Measurements from ENCODE around the gene ABI3BP.

Gene ABI3BP

GRCh38 chr3:100833483-100833882 lies 159.7 kb downstream of the ABI3BP start:
- DNase-seq (ENCODE audit: low read depth in 2 of 2): no peak

DNA sequence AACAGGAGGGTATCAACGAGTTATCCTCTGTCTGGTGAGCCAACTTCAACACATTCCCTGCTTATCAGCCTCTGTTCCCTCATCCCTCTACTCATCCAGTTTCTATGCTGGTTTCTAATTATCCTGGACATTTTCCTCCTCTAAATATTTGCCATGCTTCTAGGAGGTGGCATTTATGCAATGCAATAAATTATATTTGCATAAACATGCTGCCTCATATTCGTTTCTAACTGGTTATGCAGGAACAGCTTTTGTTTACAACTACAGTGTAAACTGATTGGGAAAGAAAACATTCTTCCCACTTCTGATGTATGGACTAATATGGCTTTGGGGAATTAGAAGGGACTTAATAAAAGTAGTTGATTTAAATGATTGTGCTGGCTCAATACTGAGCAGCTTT lies 161.6 kb downstream of the ABI3BP start:
- DNase-seq (ENCODE audit: low read depth in 2 of 2): no peak

GRCh38 chr3:100830931-100831330 lies 162.3 kb downstream of the ABI3BP start:
- DNase-seq (ENCODE audit: low read depth in 2 of 2): no peak

DNA sequence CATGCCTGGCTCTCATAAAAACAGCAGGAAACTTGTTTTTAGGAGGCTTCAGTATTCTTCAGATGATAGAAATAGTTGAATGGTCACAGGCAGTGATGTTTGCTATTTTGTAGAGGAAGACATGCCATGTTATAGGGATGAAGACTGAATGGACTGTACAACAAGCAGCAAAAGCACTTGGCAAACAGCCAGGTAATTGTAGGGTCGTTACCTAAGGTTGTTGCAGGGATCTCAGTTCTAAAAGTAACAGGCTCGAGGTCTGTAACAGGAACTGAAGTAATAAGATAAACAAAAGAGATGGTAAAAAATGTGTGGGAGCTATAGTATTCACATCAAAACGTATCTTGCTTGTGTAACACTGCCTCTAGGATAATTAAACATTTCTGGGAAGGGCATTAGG lies 167.6 kb downstream of the ABI3BP start:
- no peak for DNase-seq (ENCODE audit: low read depth in 2 of 2)

DNA sequence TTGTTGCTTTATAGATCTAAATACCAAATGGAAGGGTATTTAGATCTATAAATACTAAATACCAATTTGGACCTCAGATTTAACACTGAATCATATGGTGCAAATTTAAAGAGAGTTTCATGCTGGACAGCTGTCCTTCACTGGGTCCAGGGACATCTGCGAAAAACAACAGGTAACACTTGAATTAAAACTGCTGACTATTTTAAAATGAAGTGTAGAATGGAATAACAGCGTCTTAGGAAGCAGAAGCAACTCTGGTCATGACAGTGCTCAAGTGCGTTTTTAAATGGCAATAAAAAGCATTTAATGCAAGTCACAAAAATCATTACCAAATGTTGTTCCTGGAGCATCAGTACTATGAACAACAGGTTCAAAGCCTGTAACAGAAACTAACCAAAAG lies 177.6 kb downstream of the ABI3BP start:
- no peak for DNase-seq (ENCODE audit: low read depth in 2 of 2)

GRCh38 chr3:100813828-100814227 lies 179.4 kb downstream of the ABI3BP start:
- DNase-seq (ENCODE audit: low read depth in 2 of 2): no peak

DNA sequence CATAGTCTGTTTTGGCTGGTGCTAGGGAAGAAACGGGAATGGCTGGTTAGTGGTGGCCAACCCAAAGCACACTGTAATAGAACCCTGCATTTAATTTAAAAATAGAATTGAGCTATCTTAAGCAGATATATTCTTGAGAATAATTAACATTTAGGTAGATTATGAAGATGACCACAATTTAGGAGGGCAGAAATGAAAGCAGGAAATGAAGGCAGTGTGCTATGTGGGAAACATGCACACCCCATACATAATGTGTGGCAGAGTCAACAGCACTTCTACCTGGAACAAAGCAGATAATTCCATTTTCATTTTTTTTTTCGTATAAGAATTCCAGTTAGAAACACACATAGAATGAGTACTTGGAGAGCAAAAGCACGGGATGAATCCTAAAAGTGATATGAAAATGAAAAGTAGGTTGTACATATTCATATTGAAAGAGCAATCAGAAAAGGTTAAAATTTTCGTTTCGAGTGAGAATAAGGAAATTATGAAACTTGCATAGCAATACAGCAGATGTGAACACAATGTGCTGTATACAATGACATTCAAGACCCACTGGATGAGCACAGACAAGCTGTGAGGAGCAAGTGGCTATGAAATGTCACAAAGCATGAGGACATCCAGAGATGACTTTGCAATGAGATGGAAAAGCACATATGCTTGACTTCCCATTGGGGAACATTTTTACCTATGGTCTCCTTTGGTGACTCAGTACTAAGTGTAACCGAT lies 181.3 kb downstream of the ABI3BP start:
- no peak for DNase-seq (ENCODE audit: low read depth in 2 of 2)

DNA sequence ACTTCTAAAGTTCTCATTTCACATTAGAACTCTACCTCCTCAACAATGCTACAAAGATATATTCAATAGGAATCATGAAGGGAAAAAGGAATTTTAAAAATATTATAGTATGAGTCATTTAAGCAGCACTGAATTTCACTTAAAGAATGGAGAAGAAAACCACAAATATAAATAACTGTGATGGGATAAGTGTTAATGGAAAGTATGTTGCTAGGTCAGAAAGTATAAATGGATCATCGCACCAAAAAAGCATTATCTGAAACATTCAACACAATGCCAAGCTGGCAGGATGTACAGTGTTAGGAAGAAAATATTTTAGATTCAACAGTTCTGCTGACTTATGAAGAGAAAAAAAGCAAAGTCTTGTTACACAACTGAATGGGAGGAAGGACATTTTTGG lies 182.6 kb downstream of the ABI3BP start:
- no peak for DNase-seq (ENCODE audit: low read depth in 2 of 2)

- DNase-seq (ENCODE audit: low read depth in 2 of 2): no peak
These were observed 188.6 kb downstream of the ABI3BP start for GRCh38 chr3:100804631-100805030.

DNA sequence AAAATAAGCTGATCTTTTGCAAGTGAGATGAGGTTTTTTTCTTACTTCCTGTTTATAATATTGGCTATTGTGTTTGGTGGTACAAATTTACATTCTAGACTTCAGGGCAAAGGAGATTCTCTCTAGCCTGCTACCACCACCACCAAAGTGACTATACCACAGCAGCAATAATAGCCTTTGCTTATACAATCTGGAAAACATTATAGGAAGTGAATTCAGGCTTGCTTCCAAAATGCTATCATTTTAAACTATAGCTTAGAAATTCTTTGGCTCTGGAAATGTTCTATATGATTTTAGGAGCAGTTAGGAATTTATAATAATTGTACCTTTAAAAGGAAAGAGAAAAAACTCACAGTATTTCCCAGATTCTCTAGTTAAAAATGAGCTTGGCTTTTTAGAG lies 189.5 kb downstream of the ABI3BP start:
- DNase-seq (ENCODE audit: low read depth in 2 of 2): no peak

GRCh38 chr3:100802126-100802525 lies 191.1 kb downstream of the ABI3BP start:
- no peak for DNase-seq (ENCODE audit: low read depth in 2 of 2)

DNA sequence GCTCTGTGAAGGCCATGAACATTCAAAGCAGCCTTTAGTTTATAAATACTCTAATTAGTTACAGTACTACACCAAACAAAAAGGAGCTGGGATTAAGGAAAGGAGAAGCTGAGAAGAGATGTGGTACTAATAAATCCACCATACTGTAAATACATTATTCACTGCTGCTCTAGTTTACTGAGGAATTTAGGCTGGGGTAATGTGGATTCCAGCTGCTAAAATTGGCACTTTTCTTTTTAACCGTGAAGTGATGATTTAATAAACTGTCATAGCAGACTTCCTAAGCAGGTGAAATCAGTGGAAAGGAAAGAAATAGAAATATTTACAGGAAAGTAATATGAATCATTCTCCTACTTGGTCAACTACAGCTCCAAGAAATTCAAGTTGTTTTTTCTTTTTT lies 195.2 kb downstream of the ABI3BP start:
- DNase-seq (ENCODE audit: low read depth in 2 of 2): no peak

DNA sequence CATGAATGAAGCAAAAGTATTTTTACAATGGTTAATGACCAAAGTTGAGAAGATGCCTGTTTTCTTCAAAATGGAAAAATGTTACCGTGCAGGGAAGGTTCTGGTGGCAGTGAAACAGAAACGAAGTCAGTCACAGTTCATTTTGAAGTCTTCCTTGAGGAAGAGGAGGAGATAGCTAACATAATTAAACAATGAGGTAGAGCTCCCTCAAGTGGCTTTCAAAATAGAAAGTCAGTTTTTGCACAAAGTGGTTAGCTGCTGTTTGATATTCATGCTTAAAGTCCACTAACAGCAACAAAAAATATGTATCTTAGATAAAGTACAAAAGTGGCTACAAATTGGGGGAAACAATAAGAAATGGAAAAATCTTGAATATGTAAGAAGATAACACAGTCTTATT lies 196.7 kb downstream of the ABI3BP start:
- DNase-seq (ENCODE audit: low read depth in 2 of 2): no peak

GRCh38 chr3:100789579-100789978 lies 203.6 kb downstream of the ABI3BP start:
- DNase-seq (ENCODE audit: low read depth in 2 of 2): no peak

DNA sequence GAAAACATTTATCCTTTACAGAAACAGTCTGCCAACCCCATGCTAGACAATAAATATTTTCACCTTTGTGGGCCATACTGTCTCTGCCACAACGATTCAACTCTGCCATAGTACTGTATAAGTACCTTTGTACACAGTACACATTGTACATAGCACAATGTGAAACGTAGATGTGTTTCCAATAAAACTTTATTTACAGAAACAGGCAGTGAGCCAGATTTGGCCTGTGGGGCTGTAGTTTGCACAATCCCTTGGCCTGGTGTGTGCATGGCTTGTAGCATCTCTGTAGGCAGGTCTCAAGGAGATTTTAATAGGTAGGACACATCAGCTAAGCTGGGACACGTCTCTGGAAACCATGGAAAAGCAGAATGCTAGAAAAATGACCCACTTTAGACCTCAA lies 209.6 kb downstream of the ABI3BP start:
- DNase-seq (ENCODE audit: low read depth in 2 of 2): no peak

GRCh38 chr3:100782906-100783305 lies 210.3 kb downstream of the ABI3BP start:
- DNase-seq (ENCODE audit: low read depth in 2 of 2): no peak

DNA sequence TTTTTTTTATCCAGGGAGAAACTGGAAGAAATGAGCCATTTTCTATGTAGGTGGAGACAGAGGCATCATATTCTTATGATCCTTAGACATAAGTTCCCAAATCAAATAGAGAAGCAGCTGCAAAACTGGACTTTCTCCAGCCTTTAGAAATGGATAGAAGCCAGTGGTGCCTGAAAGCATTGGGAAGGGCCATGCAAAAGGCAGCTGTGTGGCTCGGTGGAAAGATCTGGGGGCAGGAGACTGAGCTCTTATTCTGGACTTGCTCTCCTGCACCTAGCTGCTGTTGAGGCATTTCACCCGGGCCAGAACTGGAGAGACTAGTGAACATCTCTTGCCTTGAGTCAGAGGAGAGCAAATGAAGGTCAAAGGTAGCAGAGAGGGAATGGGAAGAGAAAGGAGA lies 210.9 kb downstream of the ABI3BP start:
- no peak for DNase-seq (ENCODE audit: low read depth in 2 of 2)

DNA sequence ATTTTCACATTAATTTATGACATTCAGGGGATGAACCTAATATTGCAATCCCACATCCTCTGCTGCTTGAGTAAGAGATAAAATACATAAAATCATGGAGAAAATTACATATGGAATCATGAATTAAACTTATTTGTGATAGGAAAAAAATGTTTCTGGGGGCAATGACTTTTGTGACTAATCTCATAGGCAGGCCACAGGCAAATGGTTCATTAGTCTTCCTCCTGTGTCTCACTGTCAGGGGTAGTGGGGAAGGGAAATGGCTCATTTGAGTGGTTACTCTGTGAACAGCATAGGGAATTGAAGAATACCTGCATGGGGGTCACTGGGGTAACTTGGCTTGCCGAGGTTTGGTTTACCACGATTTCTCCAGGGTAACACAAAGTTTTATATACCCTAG lies 211.9 kb downstream of the ABI3BP start:
- no peak for DNase-seq (ENCODE audit: low read depth in 2 of 2)

- DNase-seq (ENCODE audit: low read depth in 2 of 2): no peak
These were observed 213.1 kb downstream of the ABI3BP start for GRCh38 chr3:100780071-100780622.

GRCh38 chr3:100779480-100779879 lies 213.7 kb downstream of the ABI3BP start:
- DNase-seq (ENCODE audit: low read depth in 2 of 2): no peak

DNA sequence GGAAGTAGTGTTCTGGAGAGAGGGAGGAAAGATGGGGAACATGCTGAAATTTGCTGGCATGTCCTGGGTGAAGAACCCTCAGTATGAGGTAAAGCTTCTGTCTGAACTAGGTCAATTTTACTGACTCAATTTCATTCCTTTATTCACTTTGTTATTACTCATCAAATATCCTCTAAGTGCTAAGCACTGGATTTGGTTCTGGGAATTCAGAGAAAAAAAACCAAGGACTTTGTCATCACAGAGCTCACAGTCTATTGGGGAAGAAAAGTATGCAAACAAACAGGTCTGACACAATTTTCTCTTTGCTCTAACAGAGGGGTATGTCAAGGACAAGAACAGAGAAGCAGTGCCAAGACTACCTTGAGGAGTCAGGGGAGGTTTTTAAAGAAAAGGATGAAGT lies 215.9 kb downstream of the ABI3BP start:
- DNase-seq (ENCODE audit: low read depth in 2 of 2): no peak

DNA sequence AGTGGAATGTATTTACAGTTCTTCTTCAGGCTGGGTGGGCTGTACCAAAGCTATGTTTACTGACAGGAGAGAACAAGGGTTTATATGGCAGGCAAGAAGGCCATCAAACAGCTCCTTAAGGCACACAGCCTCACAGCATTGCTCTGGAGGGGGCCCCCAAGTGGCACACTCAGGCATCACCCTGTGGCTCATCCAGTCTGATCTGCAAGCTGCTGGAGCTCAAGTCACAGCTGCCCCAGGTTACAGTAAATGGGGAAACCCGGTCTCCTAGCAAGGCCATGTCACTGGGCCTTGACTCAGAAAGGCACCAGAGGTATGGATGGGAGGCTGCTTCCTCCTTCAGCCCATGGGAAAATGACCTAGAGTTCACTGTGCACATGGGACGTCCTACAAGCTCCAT lies 216.5 kb downstream of the ABI3BP start:
- DNase-seq (ENCODE audit: low read depth in 2 of 2): no peak

DNA sequence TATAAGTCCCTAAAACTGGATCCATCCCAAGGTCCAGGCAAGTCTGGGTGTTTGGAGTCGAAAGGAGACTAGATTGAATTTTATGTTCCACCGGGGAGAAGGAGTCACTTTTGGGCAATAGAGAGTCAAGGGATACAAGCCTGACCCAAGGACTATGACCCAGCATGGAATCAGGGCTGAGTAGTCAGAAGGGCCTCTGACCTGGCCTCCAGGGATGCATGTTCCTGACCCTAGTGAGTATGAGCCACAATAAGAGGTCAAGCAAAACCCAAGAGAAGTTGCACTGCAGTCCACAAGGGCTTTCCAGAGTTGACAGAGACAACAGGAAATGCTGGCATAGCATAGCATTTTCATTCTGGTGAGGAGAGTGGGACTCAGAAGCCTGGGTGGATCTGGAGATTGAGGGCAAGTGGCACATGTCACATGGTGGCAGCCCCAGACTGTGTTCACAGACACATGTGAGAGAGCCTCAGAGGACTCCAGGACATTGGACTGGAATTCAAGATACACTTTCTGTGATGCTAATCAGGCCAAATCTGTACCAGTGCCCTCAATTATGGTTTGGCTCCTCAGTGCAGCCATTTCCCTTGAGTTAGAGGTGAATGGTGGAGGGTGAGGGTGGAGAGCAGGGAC lies 217.0 kb downstream of the ABI3BP start:
- no peak for DNase-seq (ENCODE audit: low read depth in 2 of 2)

- no peak for DNase-seq (ENCODE audit: low read depth in 2 of 2)
These were observed 217.6 kb downstream of the ABI3BP start for GRCh38 chr3:100775669-100776068.

Measured in activated CD4-positive, alpha-beta T cell treated with anti-CD3 and anti-CD28 coated beads for 24 hours (primary cell).